Stomach smooth muscle (tissue), 2 donors: Measurements from ENCODE around the gene DSG3.

Experiments
- H3K27ac ChIP-seq: one replicate; pipeline ENCODE4 v1.7.0; 2013; ENCODE audit warnings: mild to moderate bottlenecking, low read length, inconsistent platforms
- H3K27me3 ChIP-seq, 2 donors: one replicate each; pipeline ENCODE4 v1.7.0; 2013; ENCODE audit warnings: low read length in 2 of 2; ENCODE audit not compliant: insufficient read depth in 2 of 2, control insufficient read depth in 1 of 2
- H3K36me3 ChIP-seq, 2 donors: one replicate each; pipeline ENCODE4 v1.7.0; 2013; ENCODE audit warnings: low read length in 2 of 2; ENCODE audit not compliant: control insufficient read depth in 2 of 2, insufficient read depth in 2 of 2
- H3K4me1 ChIP-seq: one replicate; pipeline ENCODE4 v1.7.0; 2013; ENCODE audit warnings: low read length; ENCODE audit not compliant: control insufficient read depth, insufficient read depth
- H3K4me3 ChIP-seq, 2 donors: one replicate each; pipeline ENCODE4 v1.7.0; 2013; ENCODE audit warnings: low read length in 2 of 2
- H3K9ac ChIP-seq, 2 donors: one replicate each; pipeline ENCODE4 v1.7.0; 2013; ENCODE audit warnings: low read length in 2 of 2, mild to moderate bottlenecking in 1 of 2
- H3K9me3 ChIP-seq, 2 donors: one replicate each; pipeline ENCODE4 v1.7.0; 2013; ENCODE audit warnings: low read length in 2 of 2; ENCODE audit not compliant: control insufficient read depth in 2 of 2
- donor health status: healthy.
- donor health status: Pancreatic carcinoma.

The DSG3 gene, protein sequence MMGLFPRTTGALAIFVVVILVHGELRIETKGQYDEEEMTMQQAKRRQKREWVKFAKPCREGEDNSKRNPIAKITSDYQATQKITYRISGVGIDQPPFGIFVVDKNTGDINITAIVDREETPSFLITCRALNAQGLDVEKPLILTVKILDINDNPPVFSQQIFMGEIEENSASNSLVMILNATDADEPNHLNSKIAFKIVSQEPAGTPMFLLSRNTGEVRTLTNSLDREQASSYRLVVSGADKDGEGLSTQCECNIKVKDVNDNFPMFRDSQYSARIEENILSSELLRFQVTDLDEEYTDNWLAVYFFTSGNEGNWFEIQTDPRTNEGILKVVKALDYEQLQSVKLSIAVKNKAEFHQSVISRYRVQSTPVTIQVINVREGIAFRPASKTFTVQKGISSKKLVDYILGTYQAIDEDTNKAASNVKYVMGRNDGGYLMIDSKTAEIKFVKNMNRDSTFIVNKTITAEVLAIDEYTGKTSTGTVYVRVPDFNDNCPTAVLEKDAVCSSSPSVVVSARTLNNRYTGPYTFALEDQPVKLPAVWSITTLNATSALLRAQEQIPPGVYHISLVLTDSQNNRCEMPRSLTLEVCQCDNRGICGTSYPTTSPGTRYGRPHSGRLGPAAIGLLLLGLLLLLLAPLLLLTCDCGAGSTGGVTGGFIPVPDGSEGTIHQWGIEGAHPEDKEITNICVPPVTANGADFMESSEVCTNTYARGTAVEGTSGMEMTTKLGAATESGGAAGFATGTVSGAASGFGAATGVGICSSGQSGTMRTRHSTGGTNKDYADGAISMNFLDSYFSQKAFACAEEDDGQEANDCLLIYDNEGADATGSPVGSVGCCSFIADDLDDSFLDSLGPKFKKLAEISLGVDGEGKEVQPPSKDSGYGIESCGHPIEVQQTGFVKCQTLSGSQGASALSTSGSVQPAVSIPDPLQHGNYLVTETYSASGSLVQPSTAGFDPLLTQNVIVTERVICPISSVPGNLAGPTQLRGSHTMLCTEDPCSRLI

DNA sequence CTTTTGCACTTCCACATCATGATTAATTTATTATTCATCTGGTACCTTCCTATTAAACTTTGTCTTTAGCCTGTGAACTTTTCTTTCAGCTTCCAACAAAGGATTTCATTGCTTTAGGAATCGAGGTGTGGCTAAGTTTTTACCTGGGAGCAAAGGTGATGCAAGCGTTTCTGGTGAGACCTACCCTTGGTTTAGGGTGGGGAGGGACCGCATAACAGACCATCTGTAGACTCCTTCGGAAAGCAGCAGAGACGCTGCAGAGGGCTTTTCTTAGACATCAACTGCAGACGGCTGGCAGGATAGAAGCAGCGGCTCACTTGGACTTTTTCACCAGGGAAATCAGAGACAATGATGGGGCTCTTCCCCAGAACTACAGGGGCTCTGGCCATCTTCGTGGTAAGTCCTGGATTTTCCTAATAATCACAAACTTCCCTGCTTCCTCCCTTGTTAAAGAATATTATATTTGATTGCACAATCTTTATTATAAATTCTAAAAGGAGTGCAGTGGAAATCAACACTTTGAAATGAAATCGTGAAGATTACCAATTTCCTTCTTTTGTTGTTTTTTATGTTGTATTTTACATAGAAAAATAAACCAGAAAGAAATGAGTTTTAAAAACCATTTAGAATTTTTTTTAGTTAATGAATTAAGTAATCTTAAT, at the start of gene DSG3:
TSS of gene DSG3 (plus strand) at position 212 of the 662 bp plus-strand sequence. CDS start at position 349, 137 bp downstream.
- H3K27ac ChIP-seq, result no peak within 1 kb of the TSS

DNA sequence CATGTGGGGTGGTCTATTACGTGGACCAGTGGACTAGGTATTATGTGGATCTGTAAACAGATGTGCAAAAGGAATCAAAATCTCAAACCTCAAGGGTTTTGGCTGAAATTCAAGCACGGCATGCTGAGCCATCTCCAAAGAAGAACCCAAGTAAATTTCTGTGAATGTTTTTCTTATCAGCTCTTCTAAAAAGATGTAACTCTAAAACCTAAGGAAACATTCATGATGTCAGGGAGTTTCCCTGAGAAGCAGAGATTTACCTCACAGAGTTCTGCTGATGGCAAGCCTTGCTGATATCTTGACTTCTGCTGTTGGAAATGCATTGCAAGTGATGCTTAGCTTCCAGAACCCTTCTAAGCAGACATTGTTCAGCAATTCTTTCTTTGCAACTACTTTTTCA, 49.4 kb upstream of the DSG3 start:
- no peak overlapping the region for H3K9ac ChIP-seq
- no peak overlapping the region for H3K27ac ChIP-seq
- H3K4me3 ChIP-seq, result no peak overlapping the region
- H3K9me3 ChIP-seq, result no peaks in the 10 kb centered on the region
- no peaks in the 10 kb centered on the region for H3K27me3 ChIP-seq
- H3K36me3 ChIP-seq, result no peaks in the 10 kb centered on the region
- no peaks in the 10 kb centered on the region for H3K4me1 ChIP-seq

More for the DNA sequence above, at the start of gene DSG3:
- H3K9ac ChIP-seq, result no peak within 1 kb of the TSS
- H3K9me3 ChIP-seq, result no peaks in the 10 kb centered on the region
- H3K27me3 ChIP-seq, result no peaks in the 10 kb centered on the region
- H3K4me3 ChIP-seq, result no peak within 1 kb of the TSS
- H3K36me3 ChIP-seq, result no peaks in the 10 kb centered on the region
- no peaks in the 10 kb centered on the region for H3K4me1 ChIP-seq

DNA sequence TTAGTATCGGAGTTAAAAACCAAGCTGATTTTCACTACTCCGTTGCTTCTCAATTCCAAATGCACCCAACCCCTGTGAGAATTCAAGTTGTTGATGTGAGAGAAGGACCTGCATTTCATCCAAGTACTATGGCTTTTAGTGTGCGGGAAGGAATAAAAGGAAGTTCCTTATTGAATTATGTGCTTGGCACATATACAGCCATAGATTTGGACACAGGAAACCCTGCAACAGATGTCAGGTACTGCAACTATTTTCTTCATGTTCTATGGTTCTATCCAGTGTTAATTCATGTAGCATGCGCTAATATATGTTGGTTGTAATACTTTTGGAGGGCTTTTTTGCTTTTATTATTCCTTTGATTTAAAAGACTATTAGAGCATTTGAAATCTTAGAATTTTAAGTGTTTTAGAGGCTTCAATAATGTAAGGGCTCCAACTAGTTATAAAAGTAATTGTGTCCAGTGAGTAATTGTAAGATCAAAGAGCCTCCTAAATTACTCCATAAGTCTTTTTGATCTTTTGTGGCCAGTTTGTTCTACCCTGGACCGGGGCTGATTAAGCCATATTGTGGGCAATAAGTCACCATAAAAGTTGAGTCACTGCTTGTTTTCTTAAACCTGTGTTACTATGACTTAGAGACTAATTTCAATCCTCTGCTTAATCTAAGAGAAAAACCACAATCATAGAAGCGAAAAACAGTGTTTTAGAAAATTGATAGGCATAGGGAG, 48.1 kb upstream of the DSG3 start:
- no peaks in the 10 kb centered on the region for H3K36me3 ChIP-seq
- H3K4me3 ChIP-seq, result no peak overlapping the region
- H3K27ac ChIP-seq, result no peak overlapping the region
- H3K9ac ChIP-seq, result no peak overlapping the region
- H3K27me3 ChIP-seq, result no peaks in the 10 kb centered on the region
- no peaks in the 10 kb centered on the region for H3K4me1 ChIP-seq
- no peaks in the 10 kb centered on the region for H3K9me3 ChIP-seq

GRCh38 chr18:31401156-31402025, 46.1 kb upstream of the DSG3 start:
- no peaks in the 10 kb centered on the region for H3K36me3 ChIP-seq
- H3K4me3 ChIP-seq, result no peak overlapping the region
- no peaks in the 10 kb centered on the region for H3K9me3 ChIP-seq
- no peak overlapping the region for H3K9ac ChIP-seq
- no peak overlapping the region for H3K27ac ChIP-seq
- no peaks in the 10 kb centered on the region for H3K27me3 ChIP-seq
- H3K4me1 ChIP-seq, result no peaks in the 10 kb centered on the region

DNA sequence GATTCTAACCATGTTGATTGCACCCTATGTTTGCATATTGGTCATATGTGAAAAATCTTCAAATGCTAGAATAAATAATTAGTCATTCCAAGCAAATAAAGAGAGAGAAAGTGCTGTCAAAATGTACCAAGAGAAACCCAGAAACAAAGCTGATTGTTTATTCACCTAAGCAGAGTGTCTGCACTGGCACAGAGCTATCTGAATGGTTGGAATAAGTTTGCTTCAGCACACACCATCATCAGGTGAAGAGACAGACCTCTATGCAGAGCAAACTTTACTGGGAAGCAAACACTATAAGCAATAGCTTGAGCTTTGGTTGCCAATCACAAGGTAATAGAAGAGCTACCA, 45.5 kb upstream of the DSG3 start:
- no peaks in the 10 kb centered on the region for H3K36me3 ChIP-seq
- no peaks in the 10 kb centered on the region for H3K4me1 ChIP-seq
- H3K27ac ChIP-seq, result no peak overlapping the region
- H3K9me3 ChIP-seq, result no peaks in the 10 kb centered on the region
- H3K4me3 ChIP-seq, result no peak overlapping the region
- H3K9ac ChIP-seq, result no peak overlapping the region
- H3K27me3 ChIP-seq, result no peaks in the 10 kb centered on the region

GRCh38 chr18:31403409-31403808, 44.1 kb upstream of the DSG3 start:
- no peak overlapping the region for H3K27ac ChIP-seq
- no peaks in the 10 kb centered on the region for H3K36me3 ChIP-seq
- no peaks in the 10 kb centered on the region for H3K4me1 ChIP-seq
- H3K27me3 ChIP-seq, result no peaks in the 10 kb centered on the region
- H3K9me3 ChIP-seq, result no peaks in the 10 kb centered on the region
- no peak overlapping the region for H3K4me3 ChIP-seq
- H3K9ac ChIP-seq, result no peak overlapping the region

DNA sequence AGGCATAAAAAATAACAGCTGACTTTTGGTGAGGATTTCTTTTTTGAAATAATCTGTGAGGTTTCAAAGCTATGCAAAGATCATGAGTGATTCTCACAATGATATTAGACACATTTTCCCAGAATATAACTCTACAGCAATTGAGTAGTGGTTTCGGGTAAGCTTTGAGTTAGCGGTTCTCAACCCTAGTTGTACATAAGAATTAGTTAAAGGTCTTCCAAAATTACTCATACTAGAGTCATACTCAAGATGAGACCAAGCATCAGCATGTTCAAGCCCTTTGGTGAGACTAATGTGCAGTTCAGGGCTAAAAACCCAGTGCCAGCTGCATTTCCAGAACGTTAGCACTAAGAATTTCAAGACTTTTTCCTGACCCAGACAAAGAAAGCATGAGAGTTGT, 39.9 kb upstream of the DSG3 start:
- H3K27ac ChIP-seq, result no peak overlapping the region
- H3K36me3 ChIP-seq, result no peaks in the 10 kb centered on the region
- no peaks in the 10 kb centered on the region for H3K9me3 ChIP-seq
- H3K9ac ChIP-seq, result no peak overlapping the region
- no peaks in the 10 kb centered on the region for H3K27me3 ChIP-seq
- no peak overlapping the region for H3K4me3 ChIP-seq
- no peaks in the 10 kb centered on the region for H3K4me1 ChIP-seq

- H3K9ac ChIP-seq, result no peak overlapping the region
- no peaks in the 10 kb centered on the region for H3K4me1 ChIP-seq
- no peaks in the 10 kb centered on the region for H3K36me3 ChIP-seq
- H3K27ac ChIP-seq, result no peak overlapping the region
- no peak overlapping the region for H3K4me3 ChIP-seq
- H3K27me3 ChIP-seq, result no peaks in the 10 kb centered on the region
- H3K9me3 ChIP-seq, result no peaks in the 10 kb centered on the region
Observed at GRCh38 chr18:31409276-31409675, 38.3 kb upstream of the DSG3 start.

GRCh38 chr18:31410716-31411483, 36.6 kb upstream of the DSG3 start:
- Histone ChIP-seq H3K4me1 (no peaks in the 10 kb centered on the region), H3K9me3 (peaks cover 0 to 4% of the 10 kb centered on the region in 2 donors), H3K27me3 (no peaks in the 10 kb centered on the region), H3K36me3 (no peaks in the 10 kb centered on the region), H3K27ac (no peak overlapping the region), H3K9ac (no peak overlapping the region), H3K4me3 (no peak overlapping the region)
